HG02852 (cell line): ENCODE measurements around the gene PTRH1.

Experiments used
- ATAC-seq: cut with Tn5 transposase; IDR thresholded peaks from one replicate; pipeline ENCODE4 v1.9.1; 2021; ENCODE audit warnings: mild to moderate bottlenecking, moderate library complexity; ENCODE audit not compliant: unreplicated experiment

The PTRH1 gene

DNA sequence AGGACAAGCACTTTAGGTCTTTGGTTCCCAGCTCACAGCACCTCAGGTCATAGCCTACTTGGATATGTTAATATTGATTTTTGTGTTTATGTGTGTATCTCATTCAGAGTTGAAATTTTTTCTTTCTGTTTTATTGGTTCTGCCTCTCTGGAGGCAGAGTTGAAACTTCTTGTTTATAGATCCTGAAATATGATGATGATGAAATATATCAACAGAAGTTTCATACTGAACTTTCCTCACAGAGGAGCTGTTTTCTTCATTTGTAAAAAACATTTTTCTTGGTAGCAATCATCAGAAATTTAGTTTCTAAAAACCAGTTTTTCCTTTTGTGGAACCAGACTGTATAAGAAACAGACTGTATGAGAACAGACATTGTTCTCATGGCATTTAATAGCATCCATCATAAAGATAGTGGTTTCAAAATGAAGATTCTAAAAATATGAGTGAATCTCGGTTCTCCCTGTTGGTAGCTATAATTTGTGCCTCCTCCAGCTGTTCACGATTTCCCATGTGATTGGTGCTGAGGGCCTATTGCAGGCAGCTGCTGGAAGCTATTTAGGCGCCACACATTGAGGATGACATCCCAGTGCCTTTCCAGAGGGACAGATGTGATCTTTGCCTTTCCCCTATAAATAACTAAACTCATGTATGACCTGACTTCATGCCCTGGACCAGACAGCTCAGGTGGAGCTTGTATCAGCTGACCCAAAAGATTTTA is 48.2 kb downstream of the PTRH1 start:
- ATAC-seq = no peak

GRCh38 chr9:127664678-127665507 is 50.6 kb downstream of the PTRH1 start:
- ATAC-seq = no peak

- ATAC-seq = no peak
Measured at GRCh38 chr9:127664324-127664677, 51.2 kb downstream of the PTRH1 start.
